OCI-M1 (cell line): ENCODE results near the gene COL20A1.
"Not testable (repeated sequence)": the region's sequence is repeated elsewhere in the genome, so short reads cannot be mapped to it uniquely, and the experiment has no call there.

Source experiments
- DNase-seq: peaks from one replicate; lab custom pipeline; 2025; lab: John Stamatoyannopoulos, UW

The COL20A1 gene

DNA sequence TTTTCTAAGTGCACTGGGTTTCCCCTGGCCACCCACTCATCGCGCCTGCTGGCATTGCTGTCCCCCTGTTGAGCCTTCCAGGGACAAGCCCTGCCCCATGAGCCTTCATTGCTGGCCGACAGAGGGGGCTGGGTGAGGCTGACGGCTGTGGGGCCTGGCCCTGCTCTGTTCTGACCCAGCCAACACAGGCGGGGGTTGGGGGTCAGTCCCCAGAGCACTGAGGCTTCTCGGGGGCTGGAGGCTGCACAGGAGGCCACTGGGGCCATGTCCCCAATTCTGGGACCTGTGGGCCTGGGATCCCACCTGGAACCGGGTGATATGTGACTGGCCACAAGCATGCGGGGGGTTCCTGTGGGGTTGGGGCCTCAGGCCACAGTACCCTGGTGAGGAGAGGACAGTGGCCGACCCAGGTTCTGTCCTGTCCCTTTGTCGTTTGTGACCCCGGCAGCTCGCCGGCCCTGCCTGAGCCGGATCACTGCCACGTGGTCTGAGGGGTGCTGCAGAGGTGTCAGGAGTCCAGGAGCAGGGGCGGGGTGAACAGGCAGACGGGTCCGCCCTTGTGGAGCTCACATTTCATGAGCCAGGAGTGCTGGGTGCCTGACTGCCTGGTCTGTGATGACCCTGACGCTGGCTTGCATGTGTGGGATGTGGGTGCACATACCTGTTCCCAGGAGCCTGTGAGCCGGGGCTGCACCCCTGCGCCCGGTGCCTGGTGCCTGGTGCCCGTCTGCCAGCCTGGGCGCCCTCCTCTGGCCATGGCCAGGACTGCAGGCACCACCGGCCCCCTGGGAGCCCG is 2.1 kb upstream of the COL20A1 start:
- peak; percentile 50 for DNase-seq

DNA sequence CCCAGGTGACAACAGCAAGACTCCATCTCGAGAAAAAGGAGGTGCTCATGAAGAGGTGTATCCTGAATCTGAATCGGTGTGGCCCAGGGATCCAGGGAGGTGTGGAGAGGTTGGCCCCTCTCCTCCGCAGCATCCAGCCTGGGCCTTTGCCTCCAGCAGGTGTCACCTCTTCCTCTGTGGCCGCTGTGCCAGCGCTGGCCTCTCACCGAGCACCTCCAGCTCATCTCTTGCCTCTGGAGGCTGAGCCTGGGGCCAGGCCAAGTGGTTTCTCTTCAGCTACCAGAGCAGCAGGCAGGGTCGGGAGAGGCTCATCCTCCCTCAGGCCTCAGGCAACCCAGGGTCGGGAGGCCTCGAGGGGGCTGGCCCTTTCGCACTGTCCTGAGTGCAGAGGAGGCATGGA is 1.2 kb upstream of the COL20A1 start:
- DNase-seq: no peak

DNA sequence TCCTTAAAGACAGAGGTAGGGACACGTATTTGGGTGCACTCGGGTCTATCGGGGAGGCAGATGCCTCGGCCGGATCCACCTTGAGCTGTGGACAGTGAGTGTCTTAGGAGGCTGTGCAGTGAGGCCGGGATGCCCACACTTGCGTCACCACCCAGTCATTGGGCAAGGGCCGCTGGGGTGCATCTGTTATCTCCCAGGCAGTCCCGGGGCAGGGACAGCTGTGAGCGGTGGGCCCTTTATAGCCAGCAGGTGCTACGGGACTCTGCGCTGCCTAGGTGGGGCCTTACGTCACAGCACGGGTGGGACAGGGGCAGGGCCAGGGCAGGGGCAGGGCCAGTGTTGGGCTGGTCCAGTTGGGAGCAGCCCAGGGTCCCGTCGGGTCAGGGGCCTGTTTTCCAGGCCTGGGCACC is 689 bp upstream of the COL20A1 start:
- DNase-seq: no peak

DNA sequence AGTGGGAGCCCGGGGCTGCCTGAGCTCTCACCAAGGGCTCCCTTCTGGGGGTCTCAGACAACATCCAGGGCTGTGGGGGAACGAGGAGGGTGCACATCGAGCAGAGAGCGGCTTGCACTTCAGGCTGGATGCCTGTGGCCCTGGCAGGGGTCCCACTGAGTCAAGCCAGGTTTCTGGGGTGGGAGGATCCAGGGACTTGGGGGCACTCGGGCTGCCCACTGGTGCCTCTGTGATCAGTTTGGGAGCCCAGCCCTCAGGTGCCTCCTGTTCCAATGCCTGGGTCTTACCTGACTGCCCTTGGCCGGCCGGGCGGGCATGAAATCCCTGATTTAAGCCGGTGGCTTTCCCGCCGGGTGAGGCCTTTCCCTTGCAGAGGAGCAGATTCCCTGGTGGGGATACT is 470 bp downstream of the COL20A1 start:
- DNase-seq: no peak

DNA sequence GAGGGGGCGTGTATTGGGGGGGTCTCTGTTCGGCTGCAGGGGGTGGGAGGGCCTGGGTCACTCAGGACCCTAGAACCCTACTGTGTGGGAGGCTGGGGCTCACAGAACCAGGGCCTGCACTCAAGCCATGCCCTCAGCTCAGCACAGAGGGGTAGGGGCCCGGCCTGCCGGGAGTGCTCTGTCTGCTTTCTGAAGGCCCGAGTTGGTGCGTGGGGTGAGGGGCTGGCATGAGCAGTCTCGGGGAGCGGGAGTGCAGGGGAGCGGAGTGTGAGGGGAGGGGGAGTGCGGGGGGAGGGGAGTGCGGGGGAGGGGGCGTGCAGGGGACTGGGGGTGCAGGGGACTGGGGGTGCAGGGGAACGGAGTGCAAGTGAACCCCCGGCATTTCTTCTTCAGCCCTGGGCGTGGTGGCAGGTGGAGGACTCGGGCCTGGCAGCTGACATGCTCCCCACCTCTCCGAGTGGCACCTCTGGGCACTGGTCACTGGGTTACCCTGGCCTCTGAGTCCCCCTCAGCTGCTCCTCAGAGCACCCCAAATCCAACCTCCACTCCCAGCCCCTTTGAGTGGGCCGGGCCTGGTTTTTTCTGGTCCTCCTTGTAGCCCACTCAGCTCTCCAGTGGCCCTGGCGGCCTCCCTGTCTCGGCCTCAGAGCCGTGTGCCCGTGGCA is 1.0 kb downstream of the COL20A1 start:
- no peak for DNase-seq

DNA sequence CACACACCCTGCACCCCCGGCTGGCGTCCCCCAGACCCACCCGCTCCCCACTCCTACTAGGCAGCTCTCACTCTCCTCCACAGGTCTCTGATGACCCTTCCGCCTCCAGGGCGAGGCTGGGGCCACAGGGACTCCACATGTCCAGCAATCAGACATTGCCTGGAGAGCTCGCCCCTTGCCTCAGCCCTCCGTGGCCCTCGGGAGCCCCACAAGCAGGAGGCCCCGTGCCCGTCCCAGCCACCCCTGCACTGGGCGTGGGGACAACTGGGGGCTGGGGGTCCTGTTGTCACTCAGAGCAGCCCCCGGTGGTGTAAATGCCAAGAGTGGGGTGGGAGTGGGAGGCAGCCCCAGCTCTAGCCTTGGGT is 1.5 kb downstream of the COL20A1 start:
- DNase-seq: no peak

DNA sequence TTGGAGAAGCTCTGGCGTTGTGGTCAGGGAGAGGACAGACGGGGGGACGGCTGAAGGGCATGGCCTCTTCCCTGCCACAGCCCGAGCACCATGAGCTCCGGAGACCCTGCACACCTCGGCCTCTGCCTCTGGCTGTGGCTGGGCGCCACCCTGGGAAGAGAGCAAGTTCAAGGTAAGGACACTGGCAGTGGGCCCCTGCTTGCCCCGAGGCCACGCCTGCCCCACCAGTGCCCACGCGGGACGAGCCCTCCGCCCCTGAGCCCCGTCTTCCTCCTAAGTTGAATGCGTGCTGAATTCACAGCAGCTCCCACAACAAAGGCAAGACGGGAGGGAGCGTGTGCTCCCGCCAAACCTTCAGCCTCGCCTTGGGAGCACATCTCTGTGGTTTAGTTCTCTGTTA is 2.0 kb downstream of the COL20A1 start:
- DNase-seq: no peak

DNA sequence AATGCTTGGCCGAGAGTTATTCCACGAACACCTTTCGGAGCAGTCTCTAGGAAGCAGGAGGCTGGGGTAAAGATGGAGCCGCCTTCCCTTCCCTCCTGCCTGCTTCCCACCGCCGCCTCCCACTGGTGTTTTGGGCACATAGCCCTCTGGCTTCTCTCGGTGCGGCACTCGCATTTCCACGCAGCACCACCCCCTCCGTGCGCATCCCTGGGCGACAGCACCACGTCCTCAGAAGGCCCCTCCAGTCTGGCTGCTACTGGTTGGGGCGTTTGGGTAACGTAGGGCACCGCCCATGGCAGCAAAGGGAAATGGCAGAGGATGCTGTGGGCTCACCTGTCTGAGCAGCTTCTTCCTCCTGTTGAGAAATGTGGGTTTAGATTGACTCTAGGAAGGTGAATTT is 2.4 kb downstream of the COL20A1 start:
- DNase-seq: no peak

DNA sequence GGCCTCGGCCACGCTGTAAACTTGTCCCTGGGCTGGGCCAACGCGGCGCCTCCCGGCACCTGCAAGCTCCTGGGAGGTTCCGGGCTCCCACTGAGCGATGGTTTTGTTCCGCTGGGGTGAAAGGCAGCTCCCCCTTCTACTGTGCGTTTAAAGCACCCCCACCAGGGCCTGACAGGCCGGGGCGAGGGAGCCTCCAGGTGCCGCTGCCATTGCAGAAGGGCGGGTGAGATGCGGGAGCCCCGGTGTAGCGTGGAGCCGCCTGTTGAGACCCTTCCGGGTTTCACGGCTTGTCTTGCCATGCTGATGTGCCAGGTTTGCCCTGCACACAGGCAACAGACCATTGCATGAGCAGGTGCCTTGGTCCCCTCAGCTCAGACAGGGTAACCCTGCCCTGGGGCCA is 2.9 kb downstream of the COL20A1 start:
- DNase-seq: no peak

DNA sequence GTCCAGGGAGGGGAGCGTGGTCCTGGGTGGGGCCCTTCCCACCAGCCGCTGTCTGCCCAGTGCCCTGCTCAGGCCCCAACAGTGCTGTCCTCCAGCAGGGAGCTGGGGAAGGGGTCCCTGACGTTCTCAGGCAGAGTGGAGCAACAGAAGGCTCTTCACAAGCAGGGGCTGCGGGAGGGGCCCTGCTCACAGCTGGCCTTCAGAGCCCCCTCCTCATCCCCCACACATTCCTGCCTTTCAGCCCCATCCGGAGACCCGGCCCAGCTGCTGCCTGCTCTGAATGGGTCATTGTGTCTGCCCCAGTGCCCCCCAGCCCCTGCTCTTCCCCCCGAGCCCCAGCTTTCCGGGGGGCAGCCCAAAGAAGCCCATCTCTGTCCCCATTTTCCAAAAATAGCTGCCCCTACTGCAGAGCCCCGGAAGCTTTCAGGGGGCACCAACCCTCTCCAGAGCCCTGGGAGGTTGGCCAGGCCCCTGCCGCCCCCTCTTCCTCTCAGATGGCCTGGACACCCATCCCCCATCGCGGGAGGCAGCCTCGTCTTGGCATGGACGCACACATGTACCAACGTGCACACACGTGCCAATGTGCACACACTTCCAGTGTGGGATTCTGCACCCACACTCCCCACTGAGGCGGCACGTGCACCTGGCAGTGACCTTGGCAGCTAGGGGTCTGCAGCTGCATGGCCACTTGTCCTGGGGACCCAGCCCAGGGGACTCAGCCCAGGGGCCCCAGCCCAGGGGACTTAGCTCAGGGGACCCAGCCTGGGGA is 3.7 kb downstream of the COL20A1 start:
- DNase-seq: no peak

DNA sequence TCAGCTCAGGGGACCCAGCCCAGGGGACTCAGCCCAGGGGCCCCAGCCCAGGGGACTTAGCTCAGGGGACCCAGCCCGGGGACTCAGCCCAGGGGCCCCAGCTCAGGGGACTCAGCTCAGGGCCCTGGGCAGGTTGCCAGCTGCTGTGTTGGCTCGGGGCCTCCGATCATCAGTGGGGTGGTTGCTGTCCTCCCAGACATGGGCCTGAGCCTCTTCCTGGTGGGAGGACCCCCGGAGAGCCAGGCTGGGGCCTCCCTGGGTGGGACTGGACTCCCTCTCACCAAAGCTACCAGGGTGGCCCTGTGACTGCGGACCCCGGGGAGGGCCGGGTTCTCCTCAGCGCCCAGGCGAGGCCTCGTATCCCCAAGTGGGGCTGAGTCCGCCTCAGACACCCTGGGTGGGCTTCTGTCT is 4.4 kb downstream of the COL20A1 start:
- no peak for DNase-seq

DNA sequence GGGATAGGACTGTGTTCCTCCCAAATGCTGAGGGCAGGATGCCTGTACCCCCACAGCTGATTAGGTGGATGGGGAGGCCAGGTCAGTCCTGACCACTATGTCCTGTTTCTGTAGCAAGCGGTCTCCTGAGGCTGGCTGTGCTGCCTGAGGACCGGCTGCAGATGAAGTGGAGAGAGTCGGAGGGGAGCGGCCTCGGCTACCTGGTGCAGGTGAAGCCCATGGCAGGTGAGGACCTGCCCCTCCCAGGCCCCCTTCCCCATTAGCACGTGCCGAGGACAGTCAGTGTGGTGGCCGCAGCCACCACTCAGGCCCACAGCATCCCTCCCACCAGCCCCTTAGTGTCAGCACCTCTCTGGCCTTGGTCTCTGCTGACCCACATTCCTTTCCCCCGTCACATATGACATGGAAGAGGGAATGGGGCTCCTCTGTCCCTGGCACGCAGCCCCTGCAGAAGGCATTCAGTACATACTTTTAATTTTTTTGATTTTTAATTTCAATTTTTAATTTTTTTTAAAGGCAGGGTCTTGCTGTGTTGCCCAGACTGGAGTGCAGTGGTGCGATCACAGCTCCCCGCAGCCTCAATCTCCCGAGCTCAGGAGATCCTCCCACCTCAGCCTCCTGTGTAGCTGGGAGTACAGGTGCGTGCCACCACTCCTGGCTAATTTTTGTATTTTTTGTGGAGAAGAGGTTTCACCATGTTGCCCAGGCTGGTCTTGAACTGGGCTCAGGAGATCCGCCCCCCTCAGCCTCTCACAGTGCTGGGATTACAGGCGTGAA is 5.0 kb downstream of the COL20A1 start:
- no peak for DNase-seq

DNA sequence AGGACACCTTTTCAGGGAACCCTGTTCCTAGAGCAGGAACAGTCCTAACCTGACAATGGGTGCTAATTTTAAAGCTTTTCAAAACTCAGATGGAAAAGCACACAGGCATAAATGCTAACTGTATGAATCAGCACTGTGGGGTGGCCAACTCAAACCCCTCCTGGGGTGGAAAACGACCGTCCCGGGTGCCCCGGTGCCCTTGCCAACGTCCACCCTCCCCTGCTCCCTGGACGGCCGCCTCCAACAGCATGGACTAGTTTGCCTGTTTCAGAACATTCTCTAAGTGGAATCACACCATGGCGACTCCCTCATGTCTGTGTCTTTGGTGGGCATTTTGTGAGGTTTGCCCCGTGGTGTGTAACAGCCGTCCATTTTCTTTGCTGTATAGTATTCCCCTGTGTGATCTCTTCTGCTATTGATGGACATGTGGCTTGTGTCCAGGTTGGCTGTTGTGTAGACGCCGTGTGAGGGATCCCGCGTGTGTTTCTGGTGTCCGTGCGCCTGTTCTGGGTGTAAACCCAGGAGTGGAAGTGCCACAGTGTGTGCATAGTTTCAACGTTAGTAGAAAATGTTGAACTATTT is 5.8 kb downstream of the COL20A1 start:
- DNase-seq: no peak

DNA sequence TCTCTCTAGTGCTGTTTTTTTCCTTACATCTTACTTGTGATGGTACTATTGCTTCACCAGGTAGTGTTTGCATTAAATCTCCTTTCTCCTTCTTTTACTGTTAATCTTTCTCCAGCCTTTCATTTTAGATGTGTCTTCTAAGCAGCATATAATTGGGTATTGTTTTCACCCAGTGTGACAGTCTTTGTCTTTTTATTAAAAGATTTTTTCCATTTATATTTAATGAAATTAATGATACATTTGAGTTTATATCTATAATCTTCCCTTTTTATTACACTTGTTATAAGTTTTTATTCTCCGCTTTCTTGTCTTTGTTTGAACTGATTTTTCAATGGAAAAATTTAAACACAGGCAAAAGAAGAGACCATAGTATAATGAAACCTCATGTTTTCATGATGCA is 8.7 kb downstream of the COL20A1 start:
- no peak for DNase-seq

DNA sequence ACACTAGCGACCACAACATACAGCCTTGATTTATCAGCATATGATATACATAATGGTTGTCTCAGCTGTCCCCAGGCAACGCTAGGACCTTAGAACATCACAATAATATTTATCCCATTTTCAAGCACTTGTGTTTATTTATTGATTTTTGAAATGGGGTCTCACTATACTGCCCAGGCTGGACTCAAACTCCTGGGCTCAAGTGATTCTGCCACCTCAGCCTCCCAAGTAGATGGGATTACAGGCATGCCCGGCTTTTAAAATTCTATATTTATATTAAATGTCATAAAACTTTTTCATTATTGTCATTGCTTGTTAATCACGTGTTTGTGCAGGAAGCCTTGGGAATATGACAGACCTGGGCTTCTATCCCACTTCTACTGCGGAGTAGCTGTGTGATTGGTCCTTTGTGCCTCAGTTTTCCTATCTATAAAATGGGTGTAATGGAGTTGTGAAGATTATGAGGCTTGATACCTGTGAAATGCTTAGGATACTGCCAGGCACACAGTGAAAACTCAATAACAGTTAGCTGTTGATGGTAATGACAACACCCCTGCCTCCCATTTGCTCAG is 10.2 kb downstream of the COL20A1 start:
- no peak for DNase-seq

DNA sequence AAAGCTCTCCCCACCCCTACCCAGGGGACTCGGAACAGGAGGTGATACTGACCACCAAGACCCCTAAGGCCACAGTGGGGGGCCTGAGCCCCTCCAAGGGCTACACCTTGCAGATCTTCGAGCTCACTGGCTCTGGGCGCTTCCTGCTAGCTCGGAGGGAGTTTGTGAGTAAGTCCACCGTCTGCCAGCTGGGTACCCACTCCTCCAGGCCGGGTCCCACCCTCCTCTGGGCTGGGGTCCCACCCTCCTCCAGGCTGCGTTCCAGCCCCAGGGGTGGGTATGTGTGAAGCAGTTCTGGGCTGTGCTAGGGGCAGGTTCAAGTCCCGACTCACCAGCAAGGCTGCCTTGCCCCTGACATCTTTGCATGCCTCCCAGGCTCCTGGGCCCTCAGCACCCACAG is 12.4 kb downstream of the COL20A1 start:
- DNase-seq: no peak

DNA sequence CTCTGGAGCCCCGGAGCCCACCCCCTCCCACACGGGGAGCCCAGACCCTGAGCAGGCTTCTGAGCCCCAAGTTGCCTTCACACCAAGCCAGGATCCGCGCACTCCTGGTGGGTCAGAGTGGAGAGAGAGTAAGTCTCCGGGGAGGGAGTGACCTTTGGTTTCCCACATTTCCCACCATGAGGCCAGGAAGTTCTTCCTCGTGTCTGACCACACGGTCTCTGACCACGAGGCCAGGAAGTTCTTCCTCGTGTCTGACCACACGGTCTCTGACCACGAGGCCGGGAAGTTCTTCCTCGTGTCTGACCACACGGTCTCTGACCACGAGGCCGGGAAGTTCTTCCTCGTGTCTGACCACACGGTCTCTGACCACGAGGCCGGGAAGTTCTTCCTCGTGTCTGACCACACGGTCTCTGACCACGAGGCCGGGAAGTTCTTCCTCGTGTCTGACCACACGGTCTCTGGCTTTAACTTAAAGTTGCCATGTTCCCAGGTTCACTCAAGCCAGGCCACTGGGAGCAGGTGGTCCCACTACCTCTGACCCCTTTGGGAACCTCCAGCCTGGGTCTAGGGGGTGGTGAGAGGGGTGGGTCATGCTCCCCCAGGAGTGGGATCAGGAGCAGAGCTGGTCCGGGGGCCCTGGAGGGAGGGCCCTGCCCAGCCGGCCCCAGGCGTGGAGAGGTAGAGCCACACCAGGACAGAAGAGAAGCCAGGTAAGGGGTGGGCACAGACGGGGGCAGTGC is 13.1 kb downstream of the COL20A1 start:
- not testable (repeated sequence) for DNase-seq

DNA sequence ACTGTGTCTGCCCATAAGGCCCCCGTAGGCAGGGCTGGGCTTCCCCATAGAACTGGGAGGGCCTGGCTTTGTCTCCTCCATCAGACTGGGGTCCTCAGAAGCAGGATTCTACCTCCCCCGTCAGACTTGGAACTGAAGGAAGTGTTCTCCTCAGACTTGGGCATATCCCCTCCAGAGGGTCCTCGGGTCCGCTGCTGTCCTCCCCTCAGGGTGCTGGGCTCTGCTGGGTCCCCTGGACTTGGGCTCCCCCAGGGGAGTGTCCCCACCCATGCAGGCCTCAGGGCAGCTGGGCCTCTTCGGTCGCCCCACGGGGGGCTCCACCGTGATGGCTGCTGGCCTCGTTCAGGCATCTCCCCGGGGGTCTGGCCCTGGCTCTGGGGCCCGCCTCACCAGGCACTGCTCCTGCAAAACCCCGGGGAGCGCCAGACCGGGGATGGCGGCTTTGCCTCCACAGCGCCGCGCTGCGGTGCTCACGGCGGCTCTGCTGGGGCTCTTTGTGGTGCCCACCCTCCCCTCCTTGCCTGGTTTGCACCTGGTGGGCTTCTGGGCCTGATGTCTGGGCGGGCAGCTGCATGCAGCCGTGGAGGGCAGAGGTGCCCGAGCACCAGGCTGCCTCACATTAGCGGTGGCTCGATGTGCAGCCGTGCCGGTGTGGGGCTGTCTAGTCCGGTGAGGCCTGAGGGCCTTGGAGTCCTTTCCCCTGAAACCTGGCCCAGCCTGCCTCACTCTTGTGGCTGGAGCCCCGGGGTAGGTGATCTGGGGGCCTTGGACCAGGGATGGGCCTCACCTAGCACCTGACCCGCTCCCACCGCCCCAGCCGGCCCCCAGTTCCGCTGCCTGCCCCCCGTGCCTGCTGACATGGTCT is 13.9 kb downstream of the COL20A1 start:
- no peak for DNase-seq

DNA sequence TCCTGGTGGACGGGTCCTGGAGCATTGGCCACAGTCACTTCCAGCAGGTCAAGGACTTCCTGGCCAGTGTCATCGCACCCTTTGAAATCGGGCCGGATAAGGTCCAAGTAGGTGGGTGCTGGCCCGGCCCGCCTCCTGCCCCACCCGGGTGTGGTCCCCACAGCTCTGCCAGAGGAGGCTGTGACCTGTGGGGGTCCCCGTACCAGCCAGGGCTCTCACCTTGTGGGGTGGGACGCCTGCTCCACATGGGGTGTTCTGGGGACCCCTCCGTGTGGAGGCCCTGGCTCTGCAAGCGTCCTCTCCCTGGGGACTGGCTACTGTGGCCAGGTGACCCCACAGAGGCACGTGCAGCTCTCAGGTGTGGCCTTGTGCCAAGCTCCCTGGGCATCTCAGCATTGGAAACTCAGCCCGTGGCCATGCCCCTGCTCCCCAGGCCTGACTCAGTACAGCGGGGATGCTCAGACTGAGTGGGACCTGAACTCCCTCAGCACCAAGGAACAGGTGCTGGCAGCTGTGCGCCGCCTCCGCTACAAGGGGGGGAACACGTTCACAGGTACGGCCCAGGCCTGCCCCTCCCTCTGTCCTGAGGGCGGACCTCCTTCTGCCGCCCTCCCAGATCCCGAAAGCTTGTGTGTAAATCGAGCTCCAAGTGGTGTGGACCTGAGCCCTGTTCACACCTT is 14.7 kb downstream of the COL20A1 start:
- DNase-seq: no peak
